HUES6 (cell line): ENCODE results near the gene DLG5.

Experiments
- H3K27ac ChIP-seq: 2 replicates; pipeline ENCODE4 v1.7.0; 2013; ENCODE audit warnings: low read depth, mild to moderate bottlenecking, low read length, inconsistent platforms
- H3K27me3 ChIP-seq: 2 replicates; pipeline ENCODE4 v1.6.1; 2013; ENCODE audit warnings: low read length; ENCODE audit not compliant: control insufficient read depth, insufficient read depth
- H3K36me3 ChIP-seq: 2 replicates; pipeline ENCODE4 v1.6.1; 2013; ENCODE audit warnings: low read length; ENCODE audit not compliant: control insufficient read depth, insufficient read depth
- H3K4me1 ChIP-seq: 2 replicates; pipeline ENCODE4 v1.6.1; 2013; ENCODE audit warnings: low read length; ENCODE audit not compliant: control insufficient read depth, insufficient read depth
- H3K4me3 ChIP-seq: 2 replicates; pipeline ENCODE4 v1.5.1; 2013; ENCODE audit warnings: low read depth, low read length
- H3K9ac ChIP-seq: one replicate; pipeline ENCODE4 v1.6.1; 2013; ENCODE audit warnings: mild to moderate bottlenecking, low read length
- H3K9me3 ChIP-seq: 2 replicates; pipeline ENCODE4 v1.6.1; 2013; ENCODE audit warnings: low read depth, low read length; ENCODE audit not compliant: control insufficient read depth, insufficient read depth

DLG5 gene

DNA sequence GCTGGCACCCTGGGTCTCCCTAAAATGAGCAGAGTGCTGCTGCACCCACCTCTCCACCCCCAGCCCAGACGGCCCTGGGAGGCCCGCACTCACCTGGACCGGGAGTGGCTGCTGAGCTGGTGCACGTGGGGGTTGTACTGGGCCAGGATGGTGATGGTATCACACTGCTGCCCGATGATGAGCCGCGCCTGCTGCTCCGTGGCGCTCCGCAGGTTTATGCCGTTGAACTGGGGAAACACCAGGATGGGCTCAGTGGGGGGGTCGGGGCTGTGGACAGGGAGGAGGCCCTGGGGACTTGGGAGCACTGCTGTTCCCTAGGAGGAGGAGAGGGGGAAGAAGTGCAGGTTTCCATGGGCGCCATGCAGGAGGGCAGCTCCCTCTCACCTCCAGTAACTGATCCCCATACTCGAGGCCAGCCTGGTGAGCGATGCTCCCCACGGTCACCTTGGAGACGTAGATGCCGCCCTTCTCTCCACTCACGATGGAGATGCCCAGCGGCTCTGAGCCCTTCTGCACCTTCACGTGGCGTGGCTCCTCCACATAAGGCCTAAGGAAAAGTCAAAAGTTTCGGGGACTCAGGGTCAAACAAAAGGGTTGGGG lies 114.6 kb downstream of the DLG5 start:
- Histone ChIP-seq H3K4me3 (no peak overlapping the region), H3K27ac (no peak overlapping the region), H3K9ac (no peak overlapping the region), H3K9me3 (no peaks in the 10 kb centered on the region), H3K4me1 (no peaks in the 10 kb centered on the region), H3K27me3 (no peaks in the 10 kb centered on the region), H3K36me3 (peaks cover 90% of the 10 kb centered on the region)

DNA sequence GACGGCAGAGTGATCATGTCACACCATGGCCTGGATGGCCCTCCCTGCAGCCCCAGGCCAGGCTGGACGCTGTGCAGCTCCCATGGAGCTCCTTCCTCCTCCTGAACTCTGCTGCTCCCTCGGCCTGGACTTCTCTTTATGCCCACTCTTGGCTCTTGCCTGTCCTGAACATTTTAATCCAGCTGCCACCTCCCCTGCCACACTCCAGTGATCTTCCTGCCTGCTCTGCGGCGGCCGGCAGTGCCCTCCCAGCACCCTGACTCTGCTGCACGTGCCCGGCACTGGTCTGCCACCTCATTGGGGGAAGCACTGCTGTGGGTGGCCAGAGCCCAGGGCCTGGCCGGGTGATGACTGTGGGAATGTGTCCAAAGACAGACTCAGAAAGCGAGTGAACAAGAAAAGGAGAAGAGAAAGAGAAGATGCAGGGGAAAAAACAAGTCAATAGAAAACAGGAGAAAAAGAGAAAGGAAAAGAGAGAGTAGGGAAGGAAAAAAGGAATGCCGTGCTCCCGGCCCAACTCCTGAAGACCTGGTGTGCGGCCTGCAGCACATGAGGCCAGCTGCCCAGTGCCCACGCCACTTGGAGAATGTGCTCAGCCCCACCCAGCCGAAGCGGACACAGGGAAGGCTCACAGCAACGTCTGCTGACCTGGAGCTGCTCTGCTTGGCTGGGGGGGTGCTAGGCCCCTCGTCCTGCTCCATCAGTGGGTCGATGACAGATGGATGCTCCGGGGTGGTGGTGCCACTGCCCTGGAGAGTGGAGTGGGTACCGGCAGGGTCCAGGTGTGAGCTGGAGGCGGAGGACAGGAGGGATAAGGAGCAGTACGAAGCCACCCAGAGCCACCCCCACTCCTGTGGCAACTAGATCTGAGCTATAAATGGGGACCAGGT lies 115.9 kb downstream of the DLG5 start:
- Histone ChIP-seq H3K27me3 (no peaks in the 10 kb centered on the region), H3K9ac (peak overlapping the region; percentile 48), H3K4me3 (no peak overlapping the region), H3K9me3 (no peaks in the 10 kb centered on the region), H3K4me1 (no peaks in the 10 kb centered on the region), H3K36me3 (peaks cover 89% of the 10 kb centered on the region), H3K27ac (no peak overlapping the region)

DNA sequence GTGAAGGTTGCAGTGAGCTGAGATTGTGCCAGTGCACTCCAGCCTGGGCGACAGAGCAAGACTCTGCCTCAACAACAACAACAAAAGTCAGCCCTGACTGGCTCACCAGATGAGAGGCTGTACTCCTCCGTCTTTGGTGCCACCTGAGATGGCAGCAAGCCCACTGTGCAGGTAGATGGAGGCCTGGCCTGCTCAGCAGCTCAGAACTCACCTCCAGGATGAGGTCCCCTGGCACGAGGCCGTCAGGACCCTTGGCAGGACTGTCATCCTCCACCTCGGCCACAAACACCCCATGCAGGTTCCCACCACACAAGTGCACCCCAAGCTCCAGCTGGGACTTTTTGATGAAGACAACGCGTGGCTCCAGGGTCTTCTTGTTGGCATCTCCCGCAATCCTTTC lies 117.2 kb downstream of the DLG5 start:
- H3K9me3 ChIP-seq, result no peaks in the 10 kb centered on the region
- no peaks in the 10 kb centered on the region for H3K4me1 ChIP-seq
- no peak overlapping the region for H3K9ac ChIP-seq
- H3K27ac ChIP-seq, result no peak overlapping the region
- no peaks in the 10 kb centered on the region for H3K27me3 ChIP-seq
- H3K36me3 ChIP-seq, result peaks cover 93% of the 10 kb centered on the region
- H3K4me3 ChIP-seq, result no peak overlapping the region

DNA sequence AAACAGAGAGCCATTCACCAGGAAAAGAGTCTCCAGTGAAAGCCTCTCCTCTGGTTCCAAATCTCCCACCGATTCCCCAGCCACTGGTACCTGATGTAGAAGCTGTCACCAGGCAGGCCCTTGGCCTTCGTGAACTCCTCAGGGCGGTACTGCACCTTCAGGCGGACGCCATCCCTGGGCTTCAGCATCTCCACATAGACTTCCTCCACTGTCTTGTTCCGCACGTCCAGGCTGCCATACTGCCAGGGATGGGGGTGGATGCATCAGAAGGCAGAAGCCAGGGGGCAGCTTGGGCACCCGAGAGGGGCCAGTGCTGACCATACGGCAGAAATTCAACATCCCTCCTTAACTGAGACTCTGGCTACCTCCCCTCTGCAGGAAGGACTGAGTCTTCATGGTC lies 118.8 kb downstream of the DLG5 start:
- Histone ChIP-seq H3K9ac (no peak overlapping the region), H3K36me3 (peaks cover 86% of the 10 kb centered on the region), H3K27ac (no peak overlapping the region), H3K4me3 (no peak overlapping the region), H3K9me3 (no peaks in the 10 kb centered on the region), H3K27me3 (no peaks in the 10 kb centered on the region), H3K4me1 (peaks cover 7% of the 10 kb centered on the region)

DNA sequence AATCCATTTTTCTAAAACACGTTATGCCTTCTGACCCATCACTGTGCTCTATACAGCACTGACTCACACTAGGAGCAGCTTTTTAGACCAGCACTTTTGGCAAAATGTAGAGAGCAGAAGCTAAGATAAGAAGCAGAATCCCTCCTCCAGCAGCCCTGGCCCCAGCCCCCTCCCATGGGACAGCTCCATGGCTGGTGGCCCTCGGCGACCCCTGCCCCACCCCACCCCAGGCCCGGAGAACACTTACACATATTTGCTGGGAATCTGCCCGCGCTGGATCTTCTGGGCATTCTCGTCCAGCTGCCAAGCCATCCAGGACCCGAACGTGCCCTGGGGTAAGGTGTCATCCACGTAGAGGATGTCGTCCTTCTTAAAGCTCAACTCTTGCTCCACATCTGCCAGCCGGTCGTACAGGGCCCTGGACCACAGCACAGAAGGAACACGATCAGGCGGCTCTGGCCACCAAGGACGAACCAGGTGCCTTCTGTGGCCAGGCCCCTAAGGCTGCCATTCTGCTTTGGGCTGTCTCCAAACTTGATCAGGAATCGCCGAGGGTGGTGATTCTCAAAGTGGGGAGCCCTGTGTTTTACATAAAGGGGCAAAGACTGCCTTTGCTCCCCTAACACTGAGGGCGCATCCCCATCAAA lies 119.9 kb downstream of the DLG5 start:
- Histone ChIP-seq H3K27me3 (no peaks in the 10 kb centered on the region), H3K4me3 (no peak overlapping the region), H3K4me1 (peaks cover 17% of the 10 kb centered on the region), H3K9me3 (no peaks in the 10 kb centered on the region), H3K27ac (no peak overlapping the region), H3K36me3 (peaks cover 79% of the 10 kb centered on the region), H3K9ac (no peak overlapping the region)

DNA sequence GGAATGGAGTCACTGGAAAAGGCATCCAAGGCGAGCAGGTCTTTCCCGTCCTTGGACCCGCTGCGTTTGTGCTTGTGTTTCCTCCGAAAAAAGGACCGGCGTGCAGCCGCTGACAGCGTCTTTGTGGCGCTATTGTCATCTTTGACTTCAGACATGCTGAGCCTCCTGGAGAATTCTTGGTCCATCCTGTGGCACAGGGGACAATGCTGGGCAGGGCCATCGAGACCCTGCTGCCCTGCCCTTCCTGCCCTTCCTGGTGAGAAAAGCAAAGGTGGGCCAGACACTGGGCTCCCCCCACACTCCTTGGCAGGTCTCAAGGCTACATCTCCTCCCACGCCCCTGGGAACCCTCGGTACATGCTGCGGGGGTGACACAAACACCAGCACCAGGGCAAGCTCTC lies 120.9 kb downstream of the DLG5 start:
- H3K27ac ChIP-seq, result no peak overlapping the region

DNA sequence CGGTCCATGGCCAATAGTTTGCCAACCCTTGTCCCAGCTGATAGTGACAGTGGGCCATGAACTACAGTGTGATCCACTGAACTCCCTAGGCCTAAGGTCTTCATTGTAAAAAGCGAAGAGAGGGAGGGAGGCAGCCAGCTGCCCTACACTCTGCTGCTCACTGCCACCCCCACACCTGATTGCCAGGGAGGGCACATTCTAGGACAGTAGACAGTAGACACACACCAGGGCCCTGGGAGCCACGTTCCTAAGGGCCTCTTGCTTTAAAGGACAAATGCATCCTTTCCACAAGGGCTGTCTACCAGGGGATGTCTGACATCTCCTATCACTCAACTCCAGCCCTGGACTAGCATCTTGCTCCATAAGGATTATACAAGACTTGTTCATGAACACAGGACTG lies 122.2 kb downstream of the DLG5 start:
- no peaks in the 10 kb centered on the region for H3K27me3 ChIP-seq
- H3K9me3 ChIP-seq, result no peaks in the 10 kb centered on the region
- H3K9ac ChIP-seq, result no peak overlapping the region
- H3K36me3 ChIP-seq, result peaks cover 65% of the 10 kb centered on the region
- no peak overlapping the region for H3K27ac ChIP-seq
- H3K4me1 ChIP-seq, result peaks cover 27% of the 10 kb centered on the region
- H3K4me3 ChIP-seq, result no peak overlapping the region

More for the DNA sequence above, 120.9 kb downstream of the DLG5 start:
- Histone ChIP-seq H3K9ac (no peak overlapping the region), H3K36me3 (peaks cover 70% of the 10 kb centered on the region), H3K4me3 (no peak overlapping the region), H3K4me1 (peaks cover 27% of the 10 kb centered on the region), H3K27me3 (no peaks in the 10 kb centered on the region), H3K9me3 (no peaks in the 10 kb centered on the region)

DNA sequence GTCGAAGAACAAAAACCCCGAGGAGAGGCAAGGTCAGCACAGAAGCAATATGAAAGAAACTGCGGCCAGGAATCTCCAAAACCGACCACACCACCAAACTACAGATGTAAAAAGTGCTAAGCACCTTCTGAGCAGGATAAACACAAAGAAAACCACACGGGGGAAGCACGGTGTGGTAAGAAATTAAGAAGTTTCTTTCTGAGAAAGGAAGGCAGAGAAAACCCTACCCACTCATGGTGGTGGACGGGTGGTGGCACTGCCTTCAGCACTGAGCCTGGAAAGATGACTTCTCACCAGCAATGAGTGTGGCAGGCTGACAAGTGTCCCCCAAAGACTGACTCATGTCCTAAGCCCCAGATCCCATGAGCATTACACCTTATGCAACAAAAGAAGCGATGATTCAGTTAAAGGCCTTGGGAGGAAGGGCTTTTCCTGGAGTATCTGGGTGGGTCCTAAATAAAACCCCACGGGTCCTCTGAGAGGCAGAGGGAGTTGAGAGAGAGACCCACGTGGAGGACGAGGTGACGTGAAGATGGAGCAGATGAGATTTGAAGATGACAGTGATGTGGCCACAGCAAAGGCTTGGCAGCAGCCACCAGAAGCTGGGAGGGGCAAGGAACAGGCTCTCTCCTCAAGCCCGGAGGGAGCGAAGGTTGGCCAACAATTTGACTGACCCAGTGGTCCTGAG lies 124.9 kb downstream of the DLG5 start:
- H3K4me3 ChIP-seq, result no peak overlapping the region
- H3K4me1 ChIP-seq, result peaks cover 27% of the 10 kb centered on the region
- H3K27me3 ChIP-seq, result no peaks in the 10 kb centered on the region
- H3K36me3 ChIP-seq, result peaks cover 66% of the 10 kb centered on the region
- H3K9me3 ChIP-seq, result no peaks in the 10 kb centered on the region
- H3K9ac ChIP-seq, result no peak overlapping the region
- peak overlapping the region; percentile 50 for H3K27ac ChIP-seq

DNA sequence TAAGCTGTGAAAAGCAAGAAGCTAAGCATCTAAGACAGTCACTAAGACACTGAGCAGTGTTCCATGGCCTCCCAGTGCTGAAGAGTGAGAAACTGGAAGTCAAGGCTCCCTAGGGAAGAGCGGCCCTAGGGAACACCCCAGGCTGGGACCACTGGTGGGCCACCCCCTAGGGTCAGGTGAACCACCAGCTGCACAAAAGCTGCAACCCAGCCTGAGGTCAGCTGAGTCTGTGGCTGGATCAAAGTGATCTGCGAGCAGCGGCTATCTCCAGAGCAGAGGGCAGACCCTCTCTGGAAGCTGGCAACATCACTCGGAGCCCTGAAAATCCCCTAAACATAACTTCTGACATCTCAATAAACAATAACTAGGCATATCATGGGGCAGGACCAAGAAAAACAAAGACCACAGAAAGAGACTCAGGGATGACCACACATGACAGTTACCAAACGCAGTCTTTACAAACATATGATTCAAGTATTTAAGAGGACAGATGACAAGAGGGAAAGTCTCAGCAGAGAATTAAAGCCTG lies 125.8 kb downstream of the DLG5 start:
- no peak overlapping the region for H3K4me3 ChIP-seq
- peaks cover 67% of the 10 kb centered on the region for H3K36me3 ChIP-seq
- H3K9me3 ChIP-seq, result no peaks in the 10 kb centered on the region
- H3K4me1 ChIP-seq, result peaks cover 27% of the 10 kb centered on the region
- H3K9ac ChIP-seq, result peak overlapping the region; percentile 45
- H3K27me3 ChIP-seq, result no peaks in the 10 kb centered on the region
- peak overlapping the region; percentile 50 for H3K27ac ChIP-seq

DNA sequence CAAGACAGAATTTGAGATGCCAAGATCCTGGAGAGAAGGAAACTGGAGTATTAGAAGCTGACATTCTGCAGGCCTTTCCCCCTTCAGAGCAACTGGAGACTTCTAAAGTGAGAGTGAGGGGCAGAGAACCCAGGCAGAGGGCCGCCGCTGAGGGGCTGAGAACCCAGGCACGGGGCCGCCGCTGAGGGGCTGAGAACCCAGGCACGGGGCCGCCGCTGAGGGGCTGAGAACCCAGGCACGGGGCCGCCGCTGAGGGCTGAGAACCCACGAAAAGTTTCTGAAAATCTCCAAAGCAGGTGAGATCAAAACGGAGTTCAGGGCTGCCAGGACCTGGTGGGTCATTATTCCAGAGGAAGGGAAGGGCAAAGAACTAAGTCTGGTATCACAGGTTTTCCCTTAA lies 126.2 kb downstream of the DLG5 start:
- H3K36me3 ChIP-seq, result peaks cover 67% of the 10 kb centered on the region
- no peak overlapping the region for H3K4me3 ChIP-seq
- no peaks in the 10 kb centered on the region for H3K9me3 ChIP-seq
- H3K27ac ChIP-seq, result peak overlapping the region; percentile 50; the same call in 1 of the 2 replicates
- H3K27me3 ChIP-seq, result no peaks in the 10 kb centered on the region
- H3K9ac ChIP-seq, result peak overlapping the region; percentile 45
- H3K4me1 ChIP-seq, result peaks cover 27% of the 10 kb centered on the region
